GM19351 (cell line): ENCODE data around the gene ADAD1.
"Not testable (repeated sequence)": the region's sequence is repeated elsewhere in the genome, so short reads cannot be mapped to it uniquely, and the experiment has no call there.

Experiments used
- ATAC-seq: cut with Tn5 transposase; IDR thresholded peaks from one replicate; pipeline ENCODE4 v1.9.1; 2021; ENCODE audit warnings: mild to moderate bottlenecking, moderate library complexity; ENCODE audit not compliant: unreplicated experiment

ADAD1 gene

GRCh38 chr4:122378711-122379110, at the start of gene ADAD1:
Gene ADAD1 (plus strand): TSS chr4:122379011. CDS start chr4:122380070, 1,059 bp downstream.
- ATAC-seq: no peak

- no peak for ATAC-seq
These were observed 48.8 kb upstream of the ADAD1 start for GRCh38 chr4:122329876-122330565.

GRCh38 chr4:122331195-122331594, 47.6 kb upstream of the ADAD1 start:
- ATAC-seq: no peak

GRCh38 chr4:122334828-122335227, 44.0 kb upstream of the ADAD1 start:
- no peak for ATAC-seq

- no peak for ATAC-seq
These were observed 36.9 kb upstream of the ADAD1 start for GRCh38 chr4:122341886-122342285.

- ATAC-seq: no peak
These were observed 32.8 kb upstream of the ADAD1 start for GRCh38 chr4:122346036-122346435.

- no peak for ATAC-seq
These were observed 32.3 kb upstream of the ADAD1 start for GRCh38 chr4:122346503-122346902.

- ATAC-seq: no peak
These were observed 22.4 kb upstream of the ADAD1 start for GRCh38 chr4:122356317-122356808.

GRCh38 chr4:122360754-122361153, 18.1 kb upstream of the ADAD1 start:
- no peak for ATAC-seq

- no peak for ATAC-seq
These were observed 14.0 kb upstream of the ADAD1 start for GRCh38 chr4:122364700-122365404.

GRCh38 chr4:122368786-122369185, 10.0 kb upstream of the ADAD1 start:
- ATAC-seq: not testable (repeated sequence)

- no peak for ATAC-seq
These were observed 1.5 kb upstream of the ADAD1 start for GRCh38 chr4:122377352-122377751.

- no peak for ATAC-seq
These were observed 428 bp downstream of the ADAD1 start for GRCh38 chr4:122379239-122379638.

GRCh38 chr4:122383341-122383740, 4.5 kb downstream of the ADAD1 start:
- no peak for ATAC-seq

GRCh38 chr4:122384245-122384644, 5.4 kb downstream of the ADAD1 start:
- ATAC-seq: no peak

GRCh38 chr4:122393276-122393675, 14.5 kb downstream of the ADAD1 start:
- no peak for ATAC-seq

GRCh38 chr4:122403861-122404260, 25.1 kb downstream of the ADAD1 start:
- ATAC-seq: no peak

GRCh38 chr4:122412547-122412946, 33.7 kb downstream of the ADAD1 start:
- ATAC-seq: peak; percentile 90

GRCh38 chr4:122423246-122423645, 44.4 kb downstream of the ADAD1 start:
- no peak for ATAC-seq

GRCh38 chr4:122431351-122431750, 52.5 kb downstream of the ADAD1 start:
- ATAC-seq: no peak

- ATAC-seq: no peak
These were observed 55.5 kb downstream of the ADAD1 start for GRCh38 chr4:122434285-122434684.

GRCh38 chr4:122450847-122451246, 72.0 kb downstream of the ADAD1 start:
- ATAC-seq: no peak
